Nucleus accumbens (tissue), 56 donors: ENCODE results near the gene CFAP46.

Experiments
- DNase-seq, 56 donors: peaks; one replicate each; lab custom pipeline; 2025; lab: John Stamatoyannopoulos, UW

CFAP46 gene

DNA sequence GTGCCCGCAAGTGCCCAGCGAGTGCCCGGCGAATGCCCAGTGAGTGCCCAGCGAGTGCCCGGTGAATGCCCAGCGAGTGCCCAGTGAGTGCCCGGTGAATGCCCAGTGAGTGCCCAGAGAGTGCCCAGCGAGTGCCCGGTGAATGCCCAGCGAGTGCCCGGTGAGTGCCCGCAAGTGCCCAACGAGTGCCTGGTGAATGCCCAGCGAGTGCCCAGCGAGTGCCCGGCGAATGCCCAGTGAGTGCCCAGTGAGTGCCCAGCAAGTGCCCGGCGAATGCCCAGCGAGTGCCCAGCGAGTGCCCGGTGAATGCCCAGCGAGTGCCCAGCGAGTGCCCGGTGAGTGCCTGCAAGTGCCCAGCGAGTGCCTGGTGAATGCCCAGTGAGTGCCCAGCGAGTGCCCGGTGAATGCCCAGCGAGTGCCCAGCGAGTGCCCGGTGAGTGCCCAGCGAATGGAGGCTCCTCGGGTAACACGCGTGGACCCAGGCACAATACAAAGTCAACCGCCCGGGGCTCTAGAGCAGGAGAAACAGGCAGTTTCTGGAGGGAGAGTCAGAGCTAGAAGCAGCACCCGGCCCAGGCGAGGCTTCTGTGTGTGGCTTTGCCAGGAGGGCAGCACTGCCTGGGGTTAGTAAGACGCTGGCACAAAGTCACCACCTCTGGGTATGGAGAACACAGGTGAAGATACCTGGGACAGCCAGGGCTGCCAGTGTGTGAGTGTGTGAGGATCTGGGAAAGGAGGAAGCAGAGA lies 38.2 kb upstream of the CFAP46 start:
- DNase-seq, result no peak

DNA sequence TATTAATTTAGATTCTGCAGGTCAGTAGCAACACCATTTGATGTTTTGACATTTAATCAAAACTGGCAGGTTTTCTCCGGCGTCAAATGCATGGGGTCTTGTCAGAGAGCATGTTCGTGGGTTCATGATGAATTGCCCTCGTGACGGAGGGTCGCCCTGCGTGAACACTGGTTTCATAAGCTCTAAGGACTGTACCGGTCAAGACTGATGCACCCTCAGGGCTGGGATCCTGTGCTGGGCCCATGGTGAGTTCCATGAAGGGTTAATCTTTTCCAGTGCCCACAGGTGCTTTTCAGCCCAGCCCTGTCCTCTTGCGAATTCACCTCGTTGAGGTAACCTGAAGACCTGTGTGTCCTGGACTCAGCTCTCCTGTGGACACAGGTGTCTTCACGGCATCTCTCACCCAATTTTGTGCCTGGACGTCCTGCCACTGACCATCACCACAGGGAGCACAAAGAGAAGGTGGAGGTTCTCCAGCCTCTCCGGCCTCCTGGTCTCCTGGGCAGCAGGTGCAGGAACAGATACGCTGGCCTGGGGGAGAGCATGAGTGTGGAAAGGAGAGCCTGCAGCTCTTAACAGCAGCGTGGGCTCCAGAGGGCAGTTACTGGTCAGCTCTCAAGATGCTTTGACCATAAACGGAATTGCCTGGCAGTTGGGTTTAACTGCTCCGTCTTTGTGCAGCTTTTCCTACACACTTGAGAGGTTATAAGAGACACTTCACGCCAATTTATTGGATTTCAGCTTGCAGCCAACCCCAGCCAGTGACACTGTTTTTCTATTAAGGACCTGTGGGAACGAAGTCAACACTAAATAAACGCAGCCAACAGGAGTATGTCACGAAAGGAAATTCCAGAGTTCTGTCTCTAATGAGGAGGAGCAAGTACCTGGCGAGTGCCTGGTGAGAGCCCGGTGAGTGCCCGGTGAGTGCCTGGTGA lies 37.4 kb upstream of the CFAP46 start:
- no peak for DNase-seq

DNA sequence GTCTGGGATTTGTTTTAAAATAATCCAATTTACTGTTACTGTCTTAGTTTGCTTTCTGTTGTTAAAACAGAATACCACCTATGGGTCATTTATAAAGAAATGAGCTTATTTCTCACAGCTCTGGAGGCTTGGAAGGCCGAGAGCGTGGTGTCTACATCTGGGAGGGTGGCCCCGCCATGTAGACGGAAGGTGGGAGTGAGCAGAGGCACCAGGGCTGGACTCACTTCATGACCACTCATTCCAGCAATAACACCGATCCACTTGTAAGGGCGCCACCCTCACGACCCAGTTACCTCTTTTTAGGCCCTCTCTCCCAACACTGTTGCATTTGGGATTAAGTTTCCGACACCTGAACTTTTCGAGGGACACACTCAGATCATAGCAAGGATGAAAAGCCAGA lies 36.2 kb upstream of the CFAP46 start:
- no peak for DNase-seq

DNA sequence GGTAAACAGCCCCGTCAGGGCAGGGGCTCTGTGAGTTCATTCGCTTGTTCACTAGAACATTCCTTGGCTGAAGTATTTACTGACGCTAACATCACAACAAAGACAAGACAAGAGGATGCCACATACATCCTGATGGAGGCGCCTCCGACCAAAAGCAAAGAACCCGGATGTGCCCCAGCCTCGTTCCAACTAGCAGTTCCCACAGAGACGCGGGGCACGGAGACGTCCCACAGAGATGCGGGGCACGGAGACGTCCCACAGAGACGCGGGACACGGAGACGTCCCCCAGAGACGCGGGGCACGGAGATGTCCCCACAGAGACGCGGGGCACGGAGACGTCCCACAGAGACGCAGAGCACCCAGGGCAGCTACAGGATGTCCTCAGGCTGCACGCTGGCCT lies 35.4 kb upstream of the CFAP46 start:
- no peak for DNase-seq

DNA sequence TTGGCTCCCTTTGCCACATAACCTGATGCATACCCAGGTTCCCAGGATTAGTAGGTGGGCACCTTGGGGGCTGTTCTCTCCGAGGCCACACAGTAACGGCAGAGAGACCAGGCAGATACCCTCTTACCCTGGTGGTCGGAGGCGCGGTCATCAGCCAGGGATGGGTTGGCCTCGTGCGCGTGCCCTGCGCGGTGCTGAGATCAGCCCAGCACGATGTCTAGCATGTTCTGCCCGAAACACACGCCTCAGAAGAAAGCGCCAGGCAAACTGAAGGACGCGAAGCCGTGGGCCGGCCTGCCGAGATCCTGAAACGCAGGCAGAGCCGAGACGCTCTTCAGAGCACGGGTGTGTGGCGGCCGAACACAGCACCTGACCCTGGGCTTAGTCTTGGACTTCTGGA lies 34.7 kb upstream of the CFAP46 start:
- DNase-seq, result no peak

DNA sequence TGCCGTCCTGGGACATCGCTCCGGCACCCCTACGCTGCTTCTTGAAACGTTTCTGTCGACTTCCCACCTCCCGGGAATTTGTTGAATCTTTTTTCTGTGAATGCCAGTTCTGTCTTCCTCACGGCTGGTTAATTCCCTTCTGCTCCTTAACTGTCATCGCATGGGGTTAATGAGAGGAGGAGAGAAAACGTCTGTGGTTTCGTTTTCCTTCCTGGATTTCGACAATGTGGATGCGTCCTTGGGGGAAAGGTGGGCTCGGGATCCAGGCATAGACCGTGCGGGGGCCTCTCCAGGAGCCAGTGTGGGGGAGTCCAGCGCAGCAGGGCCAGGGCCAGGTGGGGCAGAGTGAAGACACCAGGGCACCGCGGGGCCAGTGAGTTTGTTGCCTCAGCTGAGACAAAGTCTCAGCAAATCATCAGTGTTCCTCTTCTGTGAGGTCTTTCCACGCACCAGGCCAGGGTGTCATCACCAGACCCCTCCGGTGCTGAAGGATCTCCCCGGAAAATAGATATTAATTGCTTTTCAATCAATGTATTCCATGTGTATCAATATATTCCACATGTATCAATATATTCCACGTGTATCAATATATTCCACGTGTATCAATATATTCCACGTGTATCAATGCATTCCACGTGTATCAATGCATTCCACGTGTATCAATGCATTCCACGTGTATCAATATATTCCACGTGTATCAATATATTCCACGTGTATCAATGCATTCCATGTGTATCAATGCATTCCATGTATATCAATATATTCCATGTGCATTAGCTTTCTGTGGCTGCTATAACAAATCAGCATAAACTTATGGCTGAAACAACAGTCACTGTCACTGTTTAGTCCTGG lies 33.7 kb upstream of the CFAP46 start:
- no peak for DNase-seq

DNA sequence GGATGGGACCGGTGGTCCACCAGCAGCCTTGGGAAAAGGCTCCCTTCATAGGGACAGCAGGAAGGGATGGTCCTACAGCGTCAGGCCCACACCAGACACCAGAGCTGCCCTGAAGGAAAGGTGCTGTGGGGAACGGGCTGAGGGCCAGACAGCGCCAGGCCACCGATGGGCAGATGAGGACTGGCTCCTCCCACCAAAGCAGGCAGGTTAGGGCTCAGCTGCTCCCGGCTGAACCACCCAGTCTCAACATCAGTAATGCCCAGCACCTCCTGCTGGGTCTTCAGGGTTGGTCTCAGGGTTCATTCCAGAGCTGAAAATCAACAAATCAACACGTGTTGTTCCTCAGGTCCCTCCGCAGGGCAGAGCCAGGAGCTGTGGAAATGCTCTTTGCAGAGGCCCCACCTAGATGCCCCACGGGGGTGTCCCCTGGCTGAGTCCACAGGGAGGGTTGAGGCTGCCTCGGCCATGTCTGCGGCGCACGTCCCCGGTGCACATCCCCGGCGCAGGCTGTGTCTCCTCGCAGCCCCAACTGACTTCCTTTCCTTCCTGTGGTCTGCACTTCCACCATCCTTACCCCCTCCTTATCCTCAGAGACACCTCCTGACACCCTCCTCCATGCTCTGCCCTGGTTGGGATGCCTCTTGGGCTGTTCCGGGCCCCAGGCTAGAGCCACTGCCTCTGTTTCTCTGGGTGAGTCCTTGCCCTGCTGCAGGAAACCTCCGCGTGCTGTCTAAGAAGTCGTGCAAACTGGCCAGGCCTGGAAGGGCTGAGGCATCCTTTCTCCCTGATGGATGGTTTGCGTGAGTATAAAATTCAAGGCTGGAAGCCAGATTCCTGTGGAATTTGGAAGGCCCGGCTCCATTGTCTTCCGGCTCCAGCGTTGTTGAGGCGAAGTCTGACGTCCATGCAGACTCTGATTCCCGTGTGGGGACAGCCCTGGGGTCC lies 32.8 kb upstream of the CFAP46 start:
- DNase-seq, result no peak

DNA sequence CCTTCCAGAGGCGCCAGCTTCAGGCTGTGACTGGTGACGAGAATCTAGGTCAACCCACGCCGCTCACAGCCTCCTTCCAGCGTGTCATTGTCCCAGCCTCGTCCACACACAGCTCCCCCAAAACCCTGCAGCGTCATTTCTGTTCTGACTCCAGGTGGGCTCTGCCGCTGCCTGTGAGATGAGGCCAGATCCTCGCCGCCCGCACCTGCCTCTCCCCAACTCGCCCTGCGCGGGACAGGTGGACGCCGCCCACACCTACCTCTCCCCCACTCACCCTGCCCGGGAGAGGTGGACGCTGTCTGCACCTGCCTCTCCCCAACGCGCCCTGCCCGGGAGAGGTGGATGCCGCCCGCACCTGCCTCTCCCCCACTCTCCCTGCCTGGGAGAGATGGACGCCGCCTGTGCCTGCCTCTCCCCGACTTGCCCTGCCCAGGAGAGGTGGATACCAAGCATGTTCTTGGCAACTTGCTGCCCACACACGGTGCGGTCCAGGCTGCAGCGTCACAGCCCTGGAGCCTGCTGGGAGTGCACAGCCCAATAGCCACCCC lies 32.0 kb upstream of the CFAP46 start:
- peak in 1 of 56 donors; percentile 16 for DNase-seq

DNA sequence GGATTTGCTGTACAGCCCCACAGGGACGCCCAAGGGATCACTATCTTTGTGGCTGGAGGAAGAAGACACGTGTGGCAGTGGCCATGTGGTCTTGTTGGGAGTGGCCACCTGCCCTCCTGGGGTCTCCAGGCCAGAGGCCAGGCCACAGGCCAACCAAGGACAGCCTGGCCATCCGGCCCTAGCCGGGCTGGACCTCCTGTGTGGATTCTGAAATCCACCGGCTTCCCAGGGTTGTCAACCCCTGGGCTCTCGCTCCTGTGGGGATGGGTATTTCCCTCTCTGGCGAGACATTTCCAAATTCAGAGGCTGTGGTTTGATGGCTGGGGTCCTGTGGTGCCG lies 31.5 kb upstream of the CFAP46 start:
- no peak for DNase-seq

DNA sequence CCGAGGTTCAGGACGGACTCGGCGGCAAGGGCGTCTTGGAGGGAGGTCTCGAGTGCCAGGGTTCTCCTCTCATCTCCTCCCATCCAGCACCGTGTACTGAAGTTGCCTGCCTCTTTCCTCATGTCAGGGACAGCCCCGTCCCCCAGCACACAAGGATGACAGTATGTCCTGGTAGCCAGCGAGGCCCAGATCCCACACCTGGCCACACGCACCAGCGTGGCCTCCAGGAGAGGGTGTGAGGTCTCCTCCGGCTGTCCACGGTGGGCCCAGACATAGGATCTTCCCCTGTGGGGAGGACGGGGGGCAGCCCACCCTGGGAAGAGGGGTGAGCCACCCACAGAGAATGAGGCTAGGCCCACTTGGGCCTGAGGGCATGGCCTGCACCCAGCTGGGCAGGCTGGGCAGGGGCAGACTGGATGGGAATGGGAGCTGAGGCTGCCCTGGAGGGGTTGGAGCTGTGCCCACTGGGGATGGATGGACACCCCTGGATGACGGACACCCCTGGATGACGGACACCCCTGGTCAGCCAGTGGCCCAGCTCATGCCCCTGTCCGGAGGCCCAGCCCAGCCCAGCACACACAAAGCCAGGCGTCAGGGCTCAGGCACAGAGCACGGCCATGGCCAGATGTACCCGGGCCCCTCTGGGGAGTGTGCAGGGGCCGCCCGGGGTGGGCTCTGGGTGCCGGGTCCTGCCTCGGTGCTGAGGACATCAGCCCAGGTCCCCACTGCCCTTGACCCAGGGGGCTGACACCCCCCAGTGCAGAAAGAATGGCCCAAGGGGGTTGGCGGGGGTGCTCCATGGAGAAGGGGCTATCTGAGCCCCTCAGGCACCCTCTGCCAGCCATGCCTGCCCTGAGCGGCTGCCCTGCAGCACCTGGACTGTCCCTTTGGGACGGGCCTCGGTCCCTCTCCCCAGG lies 30.9 kb upstream of the CFAP46 start:
- DNase-seq, result no peak

DNA sequence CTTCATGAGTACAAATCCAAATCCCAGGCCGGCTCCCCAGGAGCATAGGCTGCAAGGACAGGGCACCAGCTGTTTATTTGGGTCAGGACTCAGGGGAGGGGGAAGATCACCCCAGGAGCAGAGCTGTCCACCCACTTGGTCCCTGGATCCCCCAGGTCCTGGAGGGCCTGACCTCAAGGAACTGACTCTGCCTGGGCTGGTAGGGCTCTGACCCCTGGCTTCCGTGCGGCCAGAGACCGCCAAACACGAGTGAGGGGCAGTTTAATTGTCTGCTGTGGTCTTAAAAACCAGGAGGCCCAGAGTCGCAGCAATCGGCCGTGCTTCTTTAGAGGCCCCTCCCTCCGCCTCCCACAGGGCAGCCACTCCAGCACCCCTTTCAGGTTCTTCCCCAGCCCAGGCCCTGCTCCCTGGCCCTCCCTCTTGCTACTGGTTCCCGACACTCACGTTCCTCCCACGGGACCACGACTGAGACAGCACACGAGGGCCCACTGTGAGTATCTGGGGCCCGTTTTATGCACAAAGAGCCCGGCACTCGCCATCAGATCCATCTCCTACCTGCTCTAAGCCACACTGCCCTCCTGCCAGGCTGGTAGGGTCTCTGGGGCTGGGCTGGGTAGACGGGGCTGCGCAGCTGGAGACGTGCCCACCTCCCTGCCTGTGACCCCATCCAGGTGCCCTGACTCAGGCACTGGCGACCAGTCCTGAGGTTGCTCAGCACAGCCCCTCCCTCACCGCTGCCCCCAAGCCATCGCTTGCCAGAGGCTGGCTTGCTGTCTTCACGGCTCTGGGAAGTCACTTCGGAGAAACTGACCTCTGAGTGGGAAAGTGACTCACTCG lies 30.0 kb upstream of the CFAP46 start:
- no peak for DNase-seq

DNA sequence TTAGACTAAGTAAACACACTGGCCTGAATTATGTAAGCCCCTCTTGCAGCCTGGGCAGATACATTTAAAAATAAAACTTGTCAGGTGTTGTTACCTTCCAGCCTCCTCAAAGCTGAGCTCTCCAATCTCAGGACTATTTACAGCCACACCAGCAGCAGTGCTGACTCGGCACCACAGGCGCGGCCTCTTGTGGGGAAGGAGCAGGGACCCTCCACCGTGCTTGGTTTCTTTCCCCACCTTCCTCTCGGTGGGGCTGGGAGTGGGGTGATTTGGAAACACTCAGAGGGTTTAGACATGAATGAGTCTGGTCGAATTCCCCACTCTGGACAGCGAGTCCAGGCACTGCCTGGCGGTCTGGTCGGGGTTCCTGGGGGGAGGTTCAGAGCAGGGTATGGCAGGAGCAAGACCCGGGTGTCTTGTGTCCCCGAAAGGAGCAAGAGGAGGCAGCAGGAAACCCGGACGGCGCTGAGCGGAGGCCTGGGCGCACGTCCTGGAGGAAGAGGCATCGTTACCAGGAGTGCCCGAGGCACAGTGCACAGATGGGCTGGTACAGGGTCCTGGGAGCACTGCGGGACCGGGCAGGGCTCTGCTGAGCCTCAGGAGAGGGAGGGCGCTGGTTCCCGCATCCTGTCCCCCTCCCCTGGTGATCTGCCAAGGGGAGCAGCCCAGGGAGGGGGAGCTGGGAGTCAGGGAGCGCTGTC lies 29.2 kb upstream of the CFAP46 start:
- no peak for DNase-seq

DNA sequence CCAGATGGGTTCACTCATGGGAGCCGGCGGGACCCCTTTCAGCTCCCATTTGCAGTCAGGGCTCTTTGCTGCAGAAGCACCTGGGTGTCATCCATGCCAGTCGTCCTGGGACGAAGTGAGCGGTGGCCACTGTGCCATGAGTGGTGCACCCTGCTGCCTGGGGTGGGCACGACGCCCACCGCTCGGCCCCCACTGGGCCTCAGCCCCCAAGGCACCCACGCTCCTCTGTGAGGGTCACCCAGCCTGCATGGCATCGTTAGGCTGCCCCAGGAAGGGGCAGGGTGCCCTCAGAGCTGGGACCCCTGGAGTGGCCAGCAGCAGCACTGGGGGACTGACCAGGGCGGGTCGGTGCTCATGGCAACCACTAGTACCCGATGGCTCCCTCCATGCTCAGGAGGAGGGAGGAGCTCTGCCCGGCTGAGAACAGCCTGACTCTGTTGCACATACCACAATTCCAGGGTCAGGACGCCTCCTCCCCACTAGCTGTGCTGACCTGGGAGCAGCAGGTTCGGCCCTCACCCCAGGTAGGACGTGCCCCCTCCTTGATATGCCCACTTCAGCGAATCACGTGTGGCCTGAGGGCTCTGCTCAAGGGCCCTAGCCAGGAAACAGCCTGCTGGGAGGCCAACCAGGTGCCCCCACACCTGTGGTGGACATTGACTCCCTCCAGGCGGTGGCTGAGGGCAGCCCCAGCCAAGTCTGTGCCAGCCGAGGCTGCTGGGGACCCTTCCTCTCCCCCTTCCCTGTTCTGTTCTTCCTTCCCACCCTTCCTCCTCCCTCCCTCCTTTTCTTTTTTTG lies 28.5 kb upstream of the CFAP46 start:
- no peak for DNase-seq

DNA sequence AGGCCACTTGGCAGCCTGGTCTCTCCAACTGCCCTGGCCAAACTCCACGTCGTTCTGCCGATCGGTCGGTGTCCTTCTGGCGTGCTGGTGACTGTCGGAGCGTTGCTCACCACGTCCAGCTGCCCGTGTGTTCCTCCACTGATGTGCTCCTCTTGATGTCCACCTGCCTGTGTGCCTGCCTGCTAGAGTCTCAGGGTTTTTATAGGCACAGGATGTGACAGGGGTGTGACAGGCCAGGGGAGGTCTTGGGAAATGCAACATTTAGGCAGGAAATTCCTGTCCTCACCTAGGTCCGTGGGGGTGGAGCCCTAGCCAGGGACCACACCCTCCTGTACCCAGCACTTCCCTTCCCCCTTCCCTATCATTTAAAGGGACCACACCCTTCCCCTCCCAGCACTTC lies 25.2 kb upstream of the CFAP46 start:
- no peak for DNase-seq

DNA sequence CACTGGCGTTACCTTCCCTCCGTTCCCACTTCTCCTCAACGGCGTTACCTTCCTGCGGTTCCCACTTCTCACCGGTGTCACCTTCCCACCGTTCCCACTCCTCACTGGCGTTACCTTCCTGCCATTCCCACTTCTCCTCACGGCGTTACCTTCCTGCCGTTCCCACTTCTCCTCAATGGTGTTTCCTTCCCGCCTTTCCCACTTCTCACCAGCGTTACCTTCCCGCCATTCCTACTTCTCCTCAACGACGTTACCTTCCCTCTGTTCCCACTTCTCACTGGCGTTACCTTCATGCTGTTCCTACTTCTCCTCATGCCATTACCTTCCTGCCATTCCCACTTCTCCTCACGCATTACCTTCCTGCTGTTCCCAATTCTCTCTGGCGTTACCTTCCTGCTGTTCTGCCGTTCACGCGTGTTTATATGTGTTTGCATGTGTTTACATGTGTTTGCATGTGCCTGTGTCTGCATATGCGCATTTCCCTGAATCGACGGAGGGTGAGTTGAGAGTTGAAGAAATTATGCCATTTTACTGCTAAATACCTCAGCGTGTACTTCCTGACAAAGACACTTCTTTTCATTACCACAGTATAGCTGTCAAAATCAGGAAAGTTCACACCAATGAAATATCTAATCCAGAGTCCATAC lies 23.2 kb upstream of the CFAP46 start:
- peak in 1 of 56 donors; percentile 54 for DNase-seq
